ENCODE results near the gene MATN4.
"Not testable (repeated sequence)": the region's sequence is repeated elsewhere in the genome, so short reads cannot be mapped to it uniquely, and the experiment has no call there.

MATN4 gene

GRCh38 chr20:45308117-45308778, at the start of gene MATN4:
Gene MATN4, minus strand, starts transcription at chr20:45308299. Its CDS starts 2,717 bp downstream, at chr20:45305582.
- DNase-seq (ENCODE audit: low read depth): no peak

GRCh38 chr20:45355209-45356084, 47.3 kb upstream of the MATN4 start:
- DNase-seq (ENCODE audit: low read depth): no peak

DNA sequence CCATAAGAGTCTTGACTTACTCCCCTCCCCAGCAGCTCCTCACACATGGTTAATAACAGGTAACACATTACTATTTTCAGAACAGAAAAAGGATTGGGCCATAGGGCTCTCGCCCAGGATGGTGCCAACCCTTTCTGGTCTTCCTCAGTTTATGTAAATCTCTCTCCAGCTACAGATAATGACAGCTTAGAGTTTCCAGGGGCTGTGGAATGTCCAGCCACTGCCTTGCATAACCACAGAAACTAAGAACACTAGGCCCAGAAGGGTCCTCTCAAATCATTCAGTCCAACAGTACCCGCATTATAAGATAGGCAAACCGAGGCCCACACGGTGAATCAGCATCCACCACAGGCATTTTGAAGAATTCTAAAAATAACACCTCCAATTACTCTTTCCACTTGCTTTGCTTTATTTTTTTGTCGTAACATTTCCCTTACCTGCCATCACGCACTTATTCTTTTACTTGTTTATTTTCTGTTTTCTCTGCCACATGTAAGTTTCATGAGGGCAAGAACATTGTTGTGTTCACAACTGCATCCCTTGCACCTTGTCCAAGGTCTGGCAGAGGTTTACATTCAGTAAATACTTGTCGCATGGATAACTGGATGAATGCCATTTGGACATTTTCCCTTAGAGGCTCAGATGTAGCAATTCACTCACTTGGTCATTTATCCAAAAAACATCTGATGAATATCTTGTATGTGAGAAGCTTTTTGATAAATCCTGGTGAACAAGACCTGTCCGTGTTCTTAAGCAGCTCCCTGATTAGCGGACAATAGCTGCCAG, 46.5 kb upstream of the MATN4 start:
- DNase-seq (ENCODE audit: low read depth): no peak

- DNase-seq (ENCODE audit: low read depth): no peak
Observed at GRCh38 chr20:45353746-45354145, 45.6 kb upstream of the MATN4 start.

- no peak for DNase-seq (ENCODE audit: low read depth)
Observed at GRCh38 chr20:45352729-45353128, 44.6 kb upstream of the MATN4 start.

DNA sequence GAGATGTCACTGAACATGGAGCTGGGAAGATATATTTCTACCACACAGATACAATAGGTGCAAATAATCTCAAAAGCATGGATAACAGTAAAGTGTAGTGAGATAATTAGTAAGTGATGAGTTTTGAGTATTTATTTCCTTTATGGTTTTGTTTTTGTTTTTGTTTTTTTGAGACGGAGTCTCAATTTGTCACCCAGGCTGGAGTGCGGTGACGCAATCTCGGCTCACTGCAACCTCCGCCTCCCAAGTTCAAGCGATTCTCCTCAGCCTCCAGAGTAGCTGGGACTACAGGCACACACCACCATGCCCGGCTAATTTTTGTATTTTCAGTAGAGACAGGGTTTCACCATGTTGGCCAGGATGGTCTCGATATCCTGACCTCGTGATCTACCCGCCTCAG, 42.7 kb upstream of the MATN4 start:
- DNase-seq (ENCODE audit: low read depth): not testable (repeated sequence)

- DNase-seq (ENCODE audit: low read depth): no peak
Observed at GRCh38 chr20:45350217-45350616, 42.1 kb upstream of the MATN4 start.

- DNase-seq (ENCODE audit: low read depth): no peak
Observed at GRCh38 chr20:45347936-45348778, 40.1 kb upstream of the MATN4 start, which contains the start of gene SDC4. Gene SDC4, minus strand, starts transcription at chr20:45348424. Its CDS starts 40 bp downstream, at chr20:45348384.

GRCh38 chr20:45347297-45347935, 39.3 kb upstream of the MATN4 start:
- no peak for DNase-seq (ENCODE audit: low read depth)

DNA sequence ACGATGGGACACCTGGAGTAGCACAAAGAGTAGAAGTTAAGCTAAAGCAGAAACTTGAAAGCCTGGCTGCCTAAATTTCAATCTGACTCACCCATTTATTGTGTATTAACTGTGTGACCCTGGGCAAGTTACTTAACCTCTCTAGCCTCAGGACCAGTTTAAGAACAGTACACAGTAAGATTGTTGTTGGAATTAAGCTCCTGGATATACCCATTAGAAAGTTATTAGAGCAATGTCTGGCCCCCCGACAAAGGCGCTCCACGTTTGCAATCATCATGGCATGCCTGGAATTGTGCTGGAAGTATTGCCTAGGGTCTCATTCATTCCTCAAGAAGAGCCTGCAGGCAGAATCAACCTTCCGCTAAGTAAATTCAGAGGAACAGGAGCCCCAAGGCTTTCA, 38.8 kb upstream of the MATN4 start:
- DNase-seq (ENCODE audit: low read depth): no peak

- no peak for DNase-seq (ENCODE audit: low read depth)
Observed at GRCh38 chr20:45346291-45346718, 38.2 kb upstream of the MATN4 start.

DNA sequence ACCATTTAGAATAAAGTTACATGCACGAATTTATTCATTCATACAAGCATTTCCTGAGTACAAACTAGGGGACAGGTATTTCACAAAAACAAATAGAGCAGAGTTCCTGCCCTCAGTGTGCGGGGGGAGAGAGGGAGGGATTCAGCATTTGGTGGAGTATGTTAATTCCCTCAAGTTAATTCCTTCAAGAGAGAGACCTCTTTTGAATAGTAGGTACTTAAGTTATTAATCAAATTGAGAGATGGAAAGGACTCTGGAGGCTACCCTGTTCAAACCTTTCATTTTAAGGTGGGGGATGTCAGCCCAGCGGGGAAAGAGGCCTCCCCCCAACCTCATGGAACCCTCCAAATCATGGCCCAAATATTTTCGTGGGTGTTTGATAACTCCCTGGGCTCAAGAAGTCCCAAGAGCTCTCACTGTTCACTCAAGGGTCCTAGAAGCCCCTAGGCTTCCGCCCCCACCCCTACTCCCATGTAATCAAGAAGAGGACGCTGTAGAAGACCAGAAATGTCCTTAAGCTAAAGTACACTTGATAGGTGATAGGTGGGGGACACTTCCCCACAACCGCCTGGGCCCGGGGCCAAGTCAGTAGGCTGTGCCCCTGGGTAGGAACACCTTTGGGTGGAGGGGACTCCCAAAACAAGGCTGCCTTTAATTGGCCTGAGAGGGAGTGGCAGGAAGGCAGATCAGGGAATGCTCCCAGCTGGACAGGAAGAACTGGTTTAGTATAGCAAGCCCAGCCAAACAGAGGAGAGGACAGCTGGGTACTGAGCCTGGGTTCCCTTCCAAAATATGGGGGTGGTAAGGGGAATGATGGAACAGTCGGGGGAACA, 37.2 kb upstream of the MATN4 start:
- DNase-seq (ENCODE audit: low read depth): no peak

- DNase-seq (ENCODE audit: low read depth): peak; percentile 69
Observed at GRCh38 chr20:45344168-45344860, 36.2 kb upstream of the MATN4 start.

GRCh38 chr20:45343532-45344167, 35.6 kb upstream of the MATN4 start:
- DNase-seq (ENCODE audit: low read depth): no peak

GRCh38 chr20:45342855-45343531, 34.9 kb upstream of the MATN4 start:
- DNase-seq (ENCODE audit: low read depth): no peak

DNA sequence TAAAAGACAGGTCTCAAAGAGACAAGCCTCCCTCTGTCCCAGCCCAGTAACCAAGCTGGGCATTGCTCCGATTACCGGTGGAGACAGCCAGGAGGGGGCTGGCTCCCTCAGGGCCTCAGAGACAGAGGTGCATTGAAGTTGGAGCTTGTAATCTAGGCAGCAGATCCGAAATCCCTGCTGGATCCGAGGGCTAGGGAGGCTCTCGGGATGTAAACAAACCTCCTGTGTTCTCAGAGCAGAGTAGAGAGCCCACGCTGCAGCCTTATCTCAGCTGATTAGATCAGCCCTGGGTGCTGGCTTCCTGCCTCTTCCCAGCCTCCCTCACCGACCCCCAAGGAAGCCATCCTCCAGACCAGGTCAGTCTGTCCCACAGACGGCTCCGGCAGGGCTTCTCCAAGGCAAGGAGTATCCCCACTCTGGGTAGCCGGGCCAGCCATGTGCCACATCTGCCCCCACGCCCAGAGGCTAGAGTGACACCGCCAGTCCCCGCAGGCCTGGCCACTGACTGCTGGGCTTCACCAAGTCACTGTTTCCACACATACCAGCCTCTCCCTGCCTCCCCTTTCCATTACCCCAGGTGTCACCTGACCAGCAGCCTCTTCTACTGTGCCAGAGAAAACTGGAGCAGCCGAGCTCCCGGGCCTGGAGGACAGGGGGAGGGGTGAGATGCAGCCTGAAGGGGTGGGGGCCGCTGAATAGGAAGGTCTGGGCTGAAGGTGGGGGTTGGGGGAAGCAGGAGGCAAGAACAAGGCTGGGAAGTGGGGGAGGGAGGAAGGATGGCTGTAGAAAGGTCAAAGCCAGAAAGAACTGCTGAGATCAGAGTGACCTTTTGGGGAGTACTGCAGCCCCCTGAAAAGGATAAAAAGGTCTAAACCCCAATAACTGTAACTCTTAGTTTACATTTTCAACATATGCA, 34.1 kb upstream of the MATN4 start:
- no peak for DNase-seq (ENCODE audit: low read depth)

DNA sequence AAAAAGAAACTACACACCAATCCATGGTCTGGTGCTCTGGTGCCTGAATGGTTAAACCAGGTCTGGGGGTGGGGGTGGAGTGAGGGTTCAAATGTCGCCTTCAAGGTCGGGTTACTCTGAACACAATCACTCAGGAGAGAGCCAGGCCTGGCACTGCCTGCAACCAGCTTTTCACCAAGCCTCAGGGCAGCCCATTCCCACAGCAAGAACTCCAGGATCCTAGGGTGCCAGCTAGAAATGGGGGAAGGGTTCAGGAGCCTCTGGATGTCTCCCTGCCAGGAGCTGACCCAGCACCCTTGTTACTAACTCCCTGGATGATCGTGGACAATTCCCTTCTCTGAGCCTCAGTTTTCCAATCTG, 33.5 kb upstream of the MATN4 start:
- no peak for DNase-seq (ENCODE audit: low read depth)
